GM19452 (cell line): ENCODE results near the gene AQP5.

Experiments used
- ATAC-seq: cut with Tn5 transposase; IDR thresholded peaks from one replicate; pipeline ENCODE4 v1.9.1; 2021; ENCODE audit not compliant: unreplicated experiment

AQP5 gene

DNA sequence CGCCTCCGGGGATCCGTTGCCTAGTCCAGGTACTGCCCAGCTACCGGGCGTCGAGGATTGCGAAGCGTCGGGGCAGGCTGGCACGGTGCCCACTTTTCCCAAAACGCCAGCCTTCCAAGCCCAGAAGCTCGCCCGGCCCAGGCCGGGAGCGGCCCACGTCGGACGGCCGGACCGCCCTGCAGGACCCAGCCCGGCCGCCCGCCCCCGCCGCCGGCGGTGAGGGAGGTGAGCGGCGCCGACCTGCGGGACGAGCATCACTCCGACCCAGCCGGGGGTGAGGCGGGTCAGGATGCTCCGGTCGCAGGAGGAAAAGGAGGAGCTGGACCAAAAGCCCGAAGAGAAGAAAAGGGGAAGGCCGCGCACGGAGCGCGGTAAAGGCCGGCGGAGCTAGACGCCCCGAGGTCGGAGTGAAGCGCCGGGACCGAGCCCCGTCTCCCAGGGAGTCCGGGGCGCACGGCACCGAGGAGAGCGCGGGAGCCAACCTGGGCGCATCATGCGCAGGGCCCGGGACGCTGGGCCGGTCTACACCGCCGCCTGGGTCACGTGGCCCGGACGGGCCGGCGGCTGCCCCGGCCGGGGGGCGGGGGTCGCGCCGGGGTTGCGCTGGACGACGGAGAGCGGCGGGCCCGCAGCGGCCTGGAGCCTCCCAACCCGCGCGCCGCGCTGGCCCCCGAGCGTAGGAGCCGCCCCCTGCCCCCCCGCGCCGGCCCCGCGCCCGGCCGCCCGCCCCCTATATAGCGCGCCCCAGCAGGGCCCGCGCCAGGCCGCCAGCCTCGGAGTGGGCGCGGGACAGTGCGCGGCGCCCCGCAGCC, at the start of gene AQP5:
Gene AQP5 (plus strand): TSS at position 762 of the 812 bp plus-strand sequence. CDS start 146 bp downstream, outside the sequence.
- ATAC-seq, result no peak

DNA sequence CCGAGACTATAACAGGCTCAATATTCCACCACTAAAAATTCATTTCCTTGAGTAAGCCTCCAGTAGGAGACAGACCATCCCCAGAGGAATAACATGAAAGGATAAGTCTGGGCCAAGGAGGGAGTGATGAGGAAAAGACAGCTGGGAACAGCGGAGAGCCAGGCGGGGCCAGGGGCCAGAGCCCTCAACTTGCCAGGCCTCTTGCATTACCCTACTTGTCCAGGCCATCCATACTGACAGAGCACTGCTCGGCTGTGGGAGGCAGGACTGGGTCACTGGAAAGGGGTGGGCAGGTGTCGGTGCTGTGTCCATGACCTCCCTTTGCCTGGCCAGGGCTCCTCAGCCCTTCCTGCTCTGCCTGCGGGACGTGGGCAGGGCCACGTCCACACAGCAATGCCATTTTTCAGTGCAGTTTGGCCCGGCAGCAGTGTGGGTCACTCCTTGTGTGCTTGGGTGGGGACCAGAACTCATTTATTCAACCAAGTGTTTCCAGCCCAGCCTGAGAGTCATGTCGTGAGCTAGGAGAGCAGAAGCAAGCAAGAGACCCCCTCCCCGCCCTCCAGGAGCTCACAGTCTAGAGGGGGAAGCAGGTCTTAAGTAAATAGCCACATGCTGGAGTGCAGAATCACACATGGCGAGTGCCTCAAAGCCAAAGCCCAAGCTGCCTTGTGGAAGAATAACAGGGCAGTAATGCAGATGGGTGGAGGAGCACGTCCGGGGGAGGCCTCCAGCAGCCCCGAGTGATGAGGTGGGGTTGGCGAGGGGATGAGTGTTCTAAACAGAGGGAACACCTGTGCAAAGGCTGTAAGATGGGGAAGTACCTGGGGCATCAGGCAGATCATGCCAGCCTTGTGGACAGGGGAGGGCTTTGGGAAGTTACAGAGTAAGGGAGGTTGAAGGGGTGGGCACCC, 49.1 kb upstream of the AQP5 start:
- no peak for ATAC-seq

DNA sequence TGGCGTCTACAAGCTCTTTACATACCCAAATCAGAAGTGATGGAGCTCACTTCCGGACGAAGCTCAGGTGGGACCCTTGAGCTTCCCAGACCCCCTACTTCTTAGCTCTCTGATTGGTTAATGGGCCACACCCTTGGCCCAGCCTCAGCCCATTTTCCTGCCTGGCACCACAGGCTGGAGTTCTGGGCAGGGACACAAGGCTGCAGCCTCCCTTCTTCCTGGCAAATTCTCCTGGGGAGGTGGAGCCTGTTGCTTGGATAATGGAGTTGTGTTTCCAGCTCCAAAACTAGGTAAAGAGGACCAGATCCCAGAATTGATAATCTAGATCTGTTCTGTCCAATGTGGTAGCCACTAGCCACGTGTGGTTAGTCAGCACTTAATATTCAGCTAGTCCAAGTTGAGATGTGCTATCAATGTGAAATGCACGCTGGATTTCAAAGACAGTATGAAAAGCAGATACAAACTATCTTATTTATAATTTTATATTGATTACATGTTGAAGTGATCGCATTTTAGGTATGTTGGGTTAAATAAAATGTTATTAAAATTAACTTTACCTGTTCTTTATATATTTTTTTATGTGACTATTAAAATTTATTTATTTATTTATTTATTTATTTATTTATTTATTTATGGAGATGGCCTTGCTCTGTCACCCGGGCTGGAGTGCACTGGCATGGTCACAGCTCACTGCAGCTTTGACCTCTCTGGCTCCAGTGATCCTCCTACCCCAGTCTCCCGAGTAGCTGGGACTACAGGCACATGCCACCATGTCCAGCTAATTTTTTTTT, 45.3 kb upstream of the AQP5 start:
- ATAC-seq, result no peak

DNA sequence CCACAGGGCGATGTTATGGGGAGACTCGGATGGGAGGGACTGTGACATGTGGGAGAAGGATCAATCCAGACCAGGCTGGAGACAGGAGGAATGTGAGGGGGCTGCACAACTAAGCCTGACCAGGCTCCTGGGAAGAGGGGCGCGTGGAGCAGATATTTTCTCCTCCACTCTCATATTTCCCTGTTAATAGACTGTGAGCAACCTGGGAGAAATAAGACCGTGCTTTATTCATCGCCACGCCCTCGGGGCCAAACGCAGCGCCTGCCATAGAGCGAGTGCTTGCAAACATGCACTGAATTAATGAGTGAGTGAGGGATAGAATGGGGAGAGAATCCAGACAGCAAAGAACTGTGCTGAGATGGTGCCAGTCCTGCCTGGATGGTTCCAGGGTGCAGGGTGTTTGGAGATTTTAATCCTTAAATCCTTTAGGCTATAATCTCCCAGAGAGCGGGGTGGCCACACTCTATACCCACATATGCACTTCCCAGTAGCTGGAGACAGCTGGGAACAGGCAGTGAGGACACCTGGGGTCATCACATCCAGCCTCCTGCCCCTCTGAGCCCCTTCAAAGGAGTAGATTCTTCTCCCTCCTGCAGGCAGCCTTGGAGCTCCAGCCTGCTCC, 44.4 kb upstream of the AQP5 start:
- no peak for ATAC-seq

DNA sequence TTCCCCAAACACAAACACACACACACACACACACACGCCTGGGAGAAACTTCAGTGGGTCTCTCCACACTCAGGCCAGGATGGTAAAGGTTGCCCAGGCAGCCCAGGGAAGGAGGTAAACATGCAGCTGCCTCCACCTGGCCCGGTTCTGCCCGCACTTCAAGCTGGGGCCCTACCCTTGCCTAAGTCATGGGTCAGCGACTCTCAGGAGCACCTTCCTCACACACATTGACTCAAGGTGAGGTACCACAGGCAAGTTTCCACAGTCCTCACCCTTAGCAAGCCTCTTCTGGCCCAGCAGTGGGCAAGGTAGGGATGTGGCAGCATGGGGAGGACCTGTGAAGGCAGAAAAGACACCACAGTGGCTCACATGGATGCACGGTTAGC, 43.9 kb upstream of the AQP5 start:
- no peak for ATAC-seq

DNA sequence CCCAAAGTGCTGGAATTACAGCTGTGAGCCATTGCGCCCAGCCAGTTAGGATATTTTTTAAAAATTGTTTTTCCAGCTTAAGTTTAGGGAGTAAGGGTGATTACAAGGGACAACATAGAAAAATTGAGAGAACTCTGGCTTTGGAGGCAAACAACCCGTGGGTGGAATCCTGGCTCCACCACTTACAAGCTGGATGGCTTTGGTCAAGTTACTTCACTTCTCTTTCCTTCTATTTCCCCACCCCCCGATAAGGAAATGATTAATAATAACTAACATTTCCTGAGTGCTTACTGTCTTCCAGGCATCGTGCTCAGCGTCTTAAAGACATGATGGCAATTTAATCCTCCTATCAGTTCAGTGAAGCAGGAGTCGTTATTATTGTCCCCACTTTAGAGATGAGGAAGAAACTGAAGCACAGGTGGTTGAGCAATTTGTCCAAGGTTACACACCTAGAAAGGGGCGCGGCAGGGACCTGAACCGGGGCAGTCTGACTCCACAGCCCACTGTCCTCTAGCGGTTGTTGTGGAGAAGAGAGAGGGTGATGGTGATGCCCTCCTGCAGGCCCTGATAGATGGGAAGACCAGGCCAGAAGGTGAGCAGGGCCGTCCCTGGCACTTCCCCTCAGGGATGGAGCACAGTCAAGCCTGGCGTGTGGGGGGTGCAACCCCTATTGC, 41.3 kb upstream of the AQP5 start:
- no peak for ATAC-seq

DNA sequence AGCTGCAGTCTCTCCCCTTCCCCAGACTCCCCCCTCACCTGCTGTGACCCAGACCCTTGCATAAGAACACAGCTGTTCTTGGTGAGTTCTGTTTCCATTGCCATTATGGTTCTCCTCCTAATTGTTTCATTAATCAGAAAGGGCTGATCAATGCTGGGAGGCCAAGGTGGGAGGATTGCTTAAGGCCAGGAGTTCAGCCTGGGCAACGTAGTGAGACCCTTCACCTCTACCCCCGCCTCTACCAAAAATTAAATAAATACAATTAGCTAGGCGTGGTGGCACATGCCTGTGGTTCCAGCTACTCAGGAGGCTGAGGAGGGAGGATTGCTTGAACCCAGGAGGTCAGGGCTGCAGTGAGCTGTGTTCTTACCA, 40.8 kb upstream of the AQP5 start:
- ATAC-seq, result no peak

DNA sequence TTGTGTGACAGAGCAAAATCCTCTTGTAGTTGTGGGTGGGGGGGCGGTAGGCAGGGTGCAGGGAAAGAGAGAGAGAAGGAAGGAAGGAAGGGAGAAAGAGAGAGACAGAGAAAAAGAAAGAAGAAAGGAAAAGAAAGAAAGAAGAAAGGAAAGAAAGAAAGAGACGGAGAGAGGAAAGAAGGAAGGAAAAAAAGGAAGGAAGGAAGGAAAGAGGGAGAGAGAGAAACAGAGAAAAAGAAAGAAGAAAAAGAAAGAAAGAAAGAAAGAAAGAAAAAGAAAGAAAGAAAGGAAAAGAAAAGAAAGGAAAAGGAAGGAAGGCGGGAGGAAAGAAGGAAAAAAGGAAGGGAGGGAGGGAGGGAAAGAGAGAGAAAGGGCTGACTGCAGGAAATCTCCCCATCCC, 40.4 kb upstream of the AQP5 start:
- no peak for ATAC-seq

DNA sequence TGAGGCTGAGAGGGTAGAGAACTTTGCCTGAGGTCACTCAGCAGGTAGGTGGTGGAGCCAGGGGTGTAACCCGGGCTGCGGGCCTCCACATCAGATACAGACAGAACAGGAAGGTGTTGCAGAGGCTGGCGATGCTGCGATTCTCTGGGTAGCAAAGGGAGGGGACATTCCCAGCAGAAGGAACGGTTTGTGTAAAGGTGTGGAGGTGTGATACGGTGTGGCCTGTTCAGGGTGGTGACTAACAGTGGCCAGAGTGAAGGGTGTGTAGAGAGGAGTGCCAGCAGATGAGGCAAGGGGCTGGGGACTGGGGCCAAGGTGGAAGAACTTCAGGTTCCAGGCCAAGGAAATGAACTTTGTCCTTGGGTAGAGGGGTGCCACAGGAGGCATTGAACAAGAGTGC, 39.7 kb upstream of the AQP5 start:
- ATAC-seq, result no peak

DNA sequence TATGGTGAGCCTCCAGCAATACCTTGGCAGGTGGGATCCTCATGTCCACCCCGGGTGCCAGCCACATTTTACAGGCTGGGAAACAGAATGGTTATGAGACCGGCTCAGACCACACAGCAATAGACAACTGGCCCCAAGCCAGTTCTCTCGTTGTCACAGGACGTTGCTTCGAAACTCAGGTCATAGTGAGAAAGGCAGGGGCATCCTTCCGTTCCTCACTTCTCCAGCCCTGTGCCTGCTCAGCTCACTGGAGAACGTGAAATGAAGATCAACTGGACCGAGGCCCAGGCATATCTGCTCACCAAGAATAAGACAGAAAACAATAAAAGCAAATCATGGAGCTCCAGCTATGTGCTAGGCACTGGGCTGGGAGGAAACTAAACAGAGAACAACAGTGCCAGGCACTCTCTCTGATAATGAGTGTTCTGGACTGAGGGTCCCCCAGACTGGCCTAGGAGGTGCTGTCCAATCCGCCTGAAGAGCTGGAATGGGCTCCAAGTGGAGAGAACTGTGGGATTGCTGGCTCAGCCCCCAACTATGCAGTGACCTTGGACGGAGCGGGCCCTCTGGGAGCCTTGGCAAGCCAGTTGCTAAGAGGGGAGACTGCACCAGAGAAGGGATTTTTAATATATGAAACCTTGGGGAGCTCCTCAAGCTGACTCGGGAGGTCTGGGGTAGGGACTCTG, 39.2 kb upstream of the AQP5 start:
- ATAC-seq, result no peak

DNA sequence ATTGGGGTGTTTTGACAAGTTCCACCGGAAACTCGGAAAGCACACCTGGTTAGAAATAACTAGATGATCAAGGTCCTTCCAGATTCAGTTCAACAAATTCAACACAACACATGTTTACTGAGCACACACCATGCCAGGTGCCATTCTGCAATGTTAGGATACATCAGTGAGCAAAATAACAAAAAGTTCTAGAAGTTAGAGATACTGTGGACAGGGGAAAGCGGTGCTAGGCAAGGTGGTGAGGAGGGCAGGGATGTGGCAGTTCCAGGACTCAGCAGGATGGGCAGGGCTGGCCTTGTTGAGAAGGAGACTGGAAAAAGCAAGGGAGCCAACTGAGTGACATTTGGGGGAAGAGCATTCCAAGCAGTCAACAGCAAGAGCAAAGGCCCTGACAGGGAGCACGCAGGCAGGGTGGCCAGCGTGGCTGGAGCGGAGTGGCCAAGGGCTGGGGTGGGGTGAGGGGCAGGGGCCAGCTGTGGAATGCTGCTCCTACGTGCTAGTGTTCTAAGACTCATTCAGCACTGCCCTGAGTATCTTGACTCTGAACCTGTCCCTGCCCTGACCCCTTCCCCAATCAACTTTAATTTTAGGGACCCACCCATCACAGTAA, 38.5 kb upstream of the AQP5 start:
- ATAC-seq, result no peak

DNA sequence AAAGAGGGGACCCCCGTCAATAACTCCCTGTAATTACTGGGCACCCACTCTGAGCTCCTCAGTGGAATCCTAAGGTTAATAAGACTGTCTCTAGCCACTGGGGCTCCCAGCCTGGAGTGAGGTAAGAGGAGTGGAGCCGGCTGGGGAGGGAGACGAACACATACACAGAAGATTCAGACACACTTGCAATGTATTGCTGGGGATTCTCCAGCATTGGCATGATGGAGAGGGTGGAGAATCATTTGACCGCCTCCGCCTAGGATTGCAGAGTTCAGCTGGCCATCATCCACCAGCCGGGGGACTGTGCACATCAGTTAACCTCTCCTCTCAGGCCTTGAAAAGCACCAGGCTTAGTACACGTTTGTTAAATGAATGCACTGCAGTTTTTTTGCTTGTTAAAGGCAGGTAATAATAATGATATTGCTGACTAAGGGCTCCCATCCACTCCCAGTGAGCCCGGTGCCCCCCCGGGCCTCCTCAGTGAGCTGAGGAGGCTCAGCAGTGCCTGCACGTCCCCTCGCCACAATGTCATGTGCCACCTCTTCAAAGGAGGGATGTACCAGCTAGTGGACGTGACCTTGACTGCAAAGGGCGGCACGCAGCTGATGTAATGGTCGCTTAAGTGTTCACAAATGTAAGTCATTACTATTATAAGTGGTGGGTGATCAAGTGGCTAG, 37.7 kb upstream of the AQP5 start:
- no peak for ATAC-seq

DNA sequence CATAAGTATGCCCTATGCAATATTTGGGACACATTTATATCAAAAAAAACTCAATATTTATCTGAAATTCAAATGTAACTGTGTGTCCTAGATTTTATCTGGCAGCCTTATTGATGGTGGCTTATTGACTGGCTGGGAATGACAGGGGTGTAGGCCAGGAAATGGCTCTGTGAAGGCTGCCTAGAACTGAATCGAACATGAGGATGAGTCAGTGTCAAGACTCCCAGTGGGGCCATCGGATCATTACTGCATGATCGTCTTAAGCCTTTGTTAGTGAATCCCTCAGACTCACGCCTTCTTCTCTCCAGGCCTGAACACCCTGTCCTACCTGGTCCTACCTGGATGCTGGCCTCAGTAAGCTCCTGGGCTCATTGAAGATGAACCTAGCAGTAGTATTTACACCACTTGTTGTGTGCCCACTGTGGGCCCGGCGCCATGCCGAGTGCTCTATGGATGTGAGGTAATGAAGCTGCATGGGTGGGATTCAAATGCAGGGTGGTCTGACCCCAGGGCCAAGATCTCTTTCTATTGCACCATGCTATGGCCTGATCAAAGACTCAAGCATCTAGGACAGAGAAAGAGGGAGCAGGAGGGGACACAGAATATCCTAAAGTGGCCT, 36.9 kb upstream of the AQP5 start:
- no peak for ATAC-seq

DNA sequence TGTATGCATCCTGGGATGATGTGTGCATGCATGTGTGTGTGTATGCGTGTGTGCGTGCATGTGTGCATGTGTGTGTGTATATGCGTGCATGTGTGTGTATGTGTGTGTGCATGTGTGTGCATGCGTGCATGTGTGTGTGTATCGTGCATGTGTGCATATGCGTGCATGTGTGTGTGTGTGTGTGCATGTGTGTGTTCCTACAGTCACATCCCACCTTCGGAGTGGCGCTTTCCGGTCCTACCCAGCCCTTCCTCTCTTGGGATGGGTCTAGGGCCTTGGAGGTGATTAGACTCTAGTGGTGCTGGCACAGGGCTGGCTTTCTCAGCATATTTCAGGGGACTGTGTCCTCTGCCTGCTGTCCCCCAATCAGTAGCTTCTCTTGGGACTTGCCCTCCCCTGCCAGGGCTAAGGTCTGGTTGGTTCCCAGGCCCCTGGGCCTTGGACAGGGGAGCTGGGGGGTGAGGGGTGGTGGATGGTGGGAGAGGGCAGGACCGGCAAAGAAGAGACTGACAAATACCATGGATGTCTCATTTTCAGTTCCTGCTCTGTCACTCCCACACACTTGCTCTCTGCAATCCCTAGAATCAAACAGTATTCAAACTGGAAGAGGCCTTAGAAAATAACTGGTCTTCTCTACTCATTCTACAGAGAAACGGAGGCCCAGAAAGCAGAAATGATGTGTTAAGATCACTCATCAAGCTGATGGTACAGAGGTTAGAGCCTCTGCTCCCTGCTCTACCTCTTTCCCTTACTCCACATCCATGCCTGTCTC, 36.1 kb upstream of the AQP5 start:
- no peak for ATAC-seq

DNA sequence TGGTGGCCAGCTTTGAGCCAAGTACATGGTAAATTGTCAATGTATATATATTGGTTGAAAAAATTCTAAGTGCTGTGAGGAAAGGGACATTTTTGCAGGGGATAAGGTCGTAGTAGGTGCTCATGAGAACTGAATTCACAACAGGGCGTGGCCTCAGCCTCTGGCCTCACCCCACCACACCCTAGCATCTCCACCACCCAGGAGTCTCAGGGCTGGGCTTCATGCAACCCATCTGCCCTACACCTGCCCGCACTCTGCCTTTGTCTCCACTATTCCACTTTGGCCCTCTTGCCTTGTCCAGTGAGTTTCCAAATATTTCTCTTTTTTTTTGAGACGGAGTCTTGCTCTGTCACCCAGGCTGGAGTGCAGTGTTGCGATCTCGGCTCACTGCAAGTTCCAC, 33.2 kb upstream of the AQP5 start:
- no peak for ATAC-seq

DNA sequence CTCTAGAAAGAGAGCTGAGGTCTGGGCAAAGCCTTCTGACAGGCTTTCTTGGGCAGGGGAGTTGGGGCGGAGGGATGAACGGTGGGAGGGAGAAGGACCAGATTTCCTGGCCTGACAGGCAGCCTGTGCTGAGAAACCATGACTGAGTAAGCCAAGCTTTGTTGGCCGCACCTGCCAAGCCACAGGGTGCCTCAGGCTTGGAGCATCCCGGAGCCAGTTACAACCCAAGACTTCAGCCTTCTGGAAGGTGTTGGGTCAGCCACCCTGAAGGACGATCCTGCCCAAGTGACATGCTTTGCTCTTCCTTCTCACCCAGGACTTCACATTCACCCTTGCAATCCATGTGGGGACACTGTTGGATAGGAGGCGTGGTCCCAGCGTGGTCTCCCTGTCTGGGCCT, 32.1 kb upstream of the AQP5 start:
- ATAC-seq, result no peak

DNA sequence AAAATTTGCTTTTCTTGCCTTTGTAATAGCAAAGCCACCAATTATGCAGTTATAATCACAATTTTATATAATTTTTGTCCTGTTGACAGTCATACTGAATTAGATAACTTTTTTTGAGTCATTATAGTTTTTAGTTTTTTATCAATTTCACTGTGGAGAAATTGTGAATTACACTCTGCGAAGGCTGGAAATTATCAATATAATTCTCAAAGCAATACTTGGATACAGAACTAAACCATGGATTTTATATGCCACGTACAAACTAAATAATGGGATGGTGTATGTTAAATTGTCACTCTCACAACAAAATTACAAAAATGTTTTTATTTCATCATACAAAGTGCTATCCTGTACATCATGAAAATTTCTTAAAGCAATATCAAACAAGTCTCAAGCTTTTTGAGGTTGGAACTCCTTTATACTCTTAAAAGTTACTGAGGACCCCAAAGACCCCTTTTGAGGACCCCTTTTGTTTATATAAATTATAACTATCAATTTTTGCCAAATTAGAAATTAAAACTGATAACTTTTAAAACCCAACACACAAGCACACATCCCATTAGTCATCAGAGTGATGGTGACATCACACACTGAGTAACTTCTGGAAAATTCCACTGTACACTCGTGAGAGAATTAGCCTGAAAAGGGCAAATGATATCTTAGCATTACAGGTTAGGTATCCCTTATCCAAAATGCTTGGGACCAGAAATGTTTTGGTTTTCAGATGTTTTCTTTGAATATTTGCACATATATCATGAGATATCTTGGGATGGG, 31.0 kb upstream of the AQP5 start:
- no peak for ATAC-seq
